GM12878 (cell line): Measurements from ENCODE around the gene ZFAND2B.

Source experiments
- JUND ChIP-seq: IDR thresholded peaks from 2 replicates; pipeline ENCODE4 v1.6.1; 2012; ENCODE audit warnings: low read depth, mild to moderate bottlenecking, low read length, improper control_type of control experiment, moderate library complexity
- MTA3 ChIP-seq: IDR thresholded peaks from 2 replicates; pipeline ENCODE4 v1.6.1; 2012; ENCODE audit warnings: low read length, inconsistent platforms, borderline replicate concordance
- SMC3 ChIP-seq: IDR thresholded peaks from 2 replicates; pipeline ENCODE4 v1.6.1; 2011; ENCODE audit warnings: low read length, improper control_type of control experiment, borderline replicate concordance

DNA sequence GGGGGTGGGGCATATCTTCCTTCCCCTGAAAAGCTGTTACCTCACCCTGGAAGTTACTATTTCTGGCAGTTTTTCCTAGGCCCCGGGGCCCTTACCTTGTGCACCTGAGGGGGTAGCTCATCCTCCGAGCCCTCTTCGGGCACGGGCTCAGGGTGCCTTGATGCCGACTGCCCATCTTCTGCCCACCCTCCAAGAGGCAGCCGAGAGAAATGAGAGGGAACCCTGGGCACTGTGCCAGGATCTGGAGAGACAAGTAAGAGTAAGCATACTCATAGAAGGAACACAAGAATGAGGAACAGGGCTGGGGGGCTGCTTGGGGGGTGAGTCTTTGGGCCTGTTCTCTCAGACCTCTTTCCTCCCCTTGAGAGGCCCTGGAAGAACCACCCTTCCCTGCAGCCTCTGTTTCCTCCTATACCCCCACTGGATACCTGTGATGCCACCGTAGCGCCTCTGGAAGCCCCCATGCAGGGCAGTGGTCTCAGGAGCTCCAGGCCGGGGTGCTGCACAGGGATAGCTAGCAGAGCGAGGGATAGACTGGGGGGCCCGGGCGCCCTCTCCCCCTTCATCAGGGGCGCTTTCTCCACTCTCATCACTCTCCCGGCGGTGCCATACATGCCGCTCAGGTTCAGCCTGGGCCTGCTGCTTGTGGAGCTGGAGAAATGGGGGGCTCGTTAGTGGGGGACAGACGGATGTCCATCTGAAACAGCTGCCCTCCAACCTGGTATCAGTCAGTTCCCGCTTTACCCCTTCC, 14.2 kb downstream of the ZFAND2B start:
- TF ChIP-seq MTA3 (no peak), JUND (no peak), SMC3 (no peak)
